HepG2 (cell line): Measurements from ENCODE around the gene TRIM9. TPM values are rescaled to one million over a fixed set of nuclear protein-coding genes. Genes with fewer than 3 reads are reported as not detected.

Experiments used
- DRAP1 ChIP-seq: IDR thresholded peaks from 2 replicates; pipeline ENCODE4 v1.6.1; 2016; ENCODE audit warnings: missing genetic modification reagents, missing compliant biosample characterization
- HDAC1 ChIP-seq: sonication (generic); formaldehyde crosslinking; IDR thresholded peaks from 2 replicates; pipeline ENCODE4 v1.5.1; 2020; ENCODE audit warnings: mild to moderate bottlenecking, missing genetic modification reagents
- HOXD1 ChIP-seq: sonication (generic); formaldehyde crosslinking; IDR thresholded peaks from 2 replicates; pipeline ENCODE4 v1.5.0; 2020; ENCODE audit warnings: missing genetic modification reagents
- IRF2 ChIP-seq: IDR thresholded peaks from 2 replicates; pipeline ENCODE4 v1.6.1; 2018; ENCODE audit warnings: missing genetic modification reagents, missing compliant biosample characterization
- MAZ ChIP-seq, 2 experiments: sonication (generic) in 1 of 2; formaldehyde crosslinking in 1 of 2; IDR thresholded peaks; 2 replicates each; pipeline versions ENCODE4 v1.5.0 to v1.6.1; 2012 to 2020; ENCODE audit warnings: low read depth in 2 of 2, mild to moderate bottlenecking in 2 of 2, borderline replicate concordance in 1 of 2, improper control_type of control experiment in 1 of 2, low read length in 1 of 2, missing genetic modification reagents in 1 of 2, moderate library complexity in 1 of 2
- SIN3B ChIP-seq: fragments of 150-350 bp; IDR thresholded peaks from 2 replicates; pipeline ENCODE4 v1.6.1; 2014; ENCODE audit warnings: low read length
- SMAD9 ChIP-seq: sonication (generic); formaldehyde crosslinking; IDR thresholded peaks from 2 replicates; pipeline ENCODE4 v1.5.1; 2020; ENCODE audit warnings: mild to moderate bottlenecking, missing genetic modification reagents
- SMARCC2 ChIP-seq: fragments of 450-650 bp; IDR thresholded peaks from 2 replicates; pipeline ENCODE4 v1.6.1; 2017; ENCODE audit warnings: antibody characterized with exemption, mild to moderate bottlenecking
- TFDP2 ChIP-seq: sonication (generic); formaldehyde crosslinking; IDR thresholded peaks from 2 replicates; pipeline ENCODE4 v1.4.0; 2020; ENCODE audit warnings: missing genetic modification reagents
- THAP9 ChIP-seq: sonication (generic); formaldehyde crosslinking; IDR thresholded peaks from 2 replicates; pipeline ENCODE4; 2020; ENCODE audit warnings: missing genetic modification reagents, mild to moderate bottlenecking, borderline replicate concordance
- ZNF142 ChIP-seq: sonication (generic); formaldehyde crosslinking; IDR thresholded peaks from 2 replicates; pipeline ENCODE4 v1.4.0; 2020; ENCODE audit warnings: missing genetic modification reagents
- ZNF687 ChIP-seq: sonication (generic); formaldehyde crosslinking; IDR thresholded peaks from 2 replicates; pipeline ENCODE4 v1.5.1; 2020; ENCODE audit warnings: mild to moderate bottlenecking, missing genetic modification reagents, moderate library complexity
- ZNF790 ChIP-seq: sonication (generic); formaldehyde crosslinking; IDR thresholded peaks from 2 replicates; pipeline ENCODE4 v1.8.0; 2022; ENCODE audit warnings: missing genetic modification reagents, mild to moderate bottlenecking, borderline replicate concordance
- polyA plus RNA-seq, 8 experiments: library from polyadenylated mRNA; depleted of rRNA in 3 of 8; stranded (reverse) in 7 of 8; unstranded in 1 of 8; fragments of >200 nt; fragmentation: Illumina TruSeq in 4 of 8; extraction: Trizol in 4 of 8; gene quantifications; 2 replicates each; pipeline versions ENCODE4 v1.2.1 to v1.2.3, GENCODE V29; 2011 to 2016; ENCODE audit warnings: low read depth in 4 of 8, missing spikeins in 1 of 8, mixed read lengths in 1 of 8; ENCODE audit not compliant: insufficient read depth in 1 of 8
- total RNA-seq, 5 experiments: library from RNA; depleted of rRNA; stranded (reverse); fragments of >200 nt; fragmentation: Illumina TruSeq; extraction: Trizol; gene quantifications; 2 replicates each; pipeline ENCODE4 v1.2.3, GENCODE V29; 2016; ENCODE audit warnings: low read depth in 1 of 5

TRIM9 gene
- total and polyA plus RNA-seq, 2 of the 13 experiments (the other 11 are each of a cell fraction or from before 2014, with no cell fraction given): 0.04 to 0.07 TPM

GRCh38 chr14:50943261-50943942 is 151.5 kb downstream of the TRIM9 start (continued):
- TF ChIP-seq THAP9: no peak
- no peak for TF ChIP-seq SMAD9 (CRISPR knock-in tag)
- TF ChIP-seq ZNF687: no peak
- no peak for TF ChIP-seq MAZ (IDR thresholded peaks at IDR 0.05; ENCODE audit: borderline replicate concordance, low read depth, low read length)
- TF ChIP-seq MAZ (CRISPR knock-in tag; IDR thresholded peaks at IDR 0.05; ENCODE audit: low read depth): no peak
- no peak for TF ChIP-seq HDAC1 (CRISPR knock-in tag)
- TF ChIP-seq TFDP2 (CRISPR knock-in tag): no peak
- peak; percentile 58; the same call in 1 of the 2 replicates for TF ChIP-seq DRAP1
- TF ChIP-seq ZNF790 (CRISPR knock-in tag): no peak
- 0 out of 2 replicates have a peak, but pooled peaks have one; percentile 21 for TF ChIP-seq ZNF142
- TF ChIP-seq HOXD1 (CRISPR knock-in tag): no peak
- no peak for TF ChIP-seq IRF2 (CRISPR knock-in tag)
- TF ChIP-seq SIN3B: no peak
- no peak for TF ChIP-seq SMARCC2
